Activated effector memory CD4-positive, alpha-beta T cell treated with Interleukin-2 at 50 U/mL for 16 hours (primary cell): ENCODE data around the gene AVP.
A peak's percentile ranks its signal among the peaks of the same experiment; 100 is the strongest.

Experiments
- DNase-seq: peaks from one replicate; pipeline ENCODE4 v3.0.0-alpha.2; 2020

The AVP gene

DNA sequence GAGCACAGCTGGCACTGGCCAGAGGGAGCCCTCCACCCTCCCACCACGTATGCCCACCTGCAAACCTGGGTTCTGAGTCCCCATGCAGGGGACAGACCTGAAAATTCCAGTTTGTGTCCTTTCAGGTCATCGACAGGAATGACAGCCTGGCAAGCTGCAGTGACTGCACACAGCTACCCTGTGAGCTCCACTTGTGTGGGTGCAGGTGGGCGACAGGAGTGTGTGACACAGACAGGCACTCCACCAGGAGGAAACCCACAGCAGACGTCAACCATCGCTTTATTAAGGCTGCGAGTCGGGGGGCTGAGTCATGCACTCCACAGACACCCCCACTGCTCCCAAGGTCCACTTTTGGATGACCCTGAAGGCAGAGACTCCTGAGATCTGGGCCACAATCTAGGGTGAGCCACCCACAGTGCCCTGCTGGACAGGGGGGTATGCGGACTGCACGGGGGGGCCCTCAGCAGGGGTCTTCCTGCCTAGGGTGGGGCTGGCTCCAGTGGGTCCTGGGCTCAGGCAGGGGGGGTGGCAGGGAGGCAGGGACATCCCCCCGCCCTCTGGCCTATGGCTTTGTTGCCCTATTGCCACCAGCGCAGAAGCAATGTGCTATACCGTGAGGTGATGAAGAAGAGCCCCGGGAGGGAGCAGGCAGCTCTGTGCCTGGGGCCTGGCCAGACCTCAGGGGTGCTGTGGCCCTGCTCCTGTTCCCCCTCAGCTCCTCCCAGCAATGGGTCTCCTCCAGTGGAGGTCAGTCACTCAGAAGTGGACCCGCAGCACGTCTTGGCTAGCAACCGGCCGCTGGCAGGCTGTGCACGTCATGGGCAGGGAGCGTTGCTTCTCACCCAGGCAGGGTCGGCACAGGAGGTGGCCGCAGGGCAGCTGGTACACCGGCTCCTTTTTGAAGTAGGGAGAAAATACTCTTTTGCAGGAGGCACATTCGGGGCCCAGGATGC, 25.1 kb upstream of the AVP start:
- DNase-seq, result no peak

DNA sequence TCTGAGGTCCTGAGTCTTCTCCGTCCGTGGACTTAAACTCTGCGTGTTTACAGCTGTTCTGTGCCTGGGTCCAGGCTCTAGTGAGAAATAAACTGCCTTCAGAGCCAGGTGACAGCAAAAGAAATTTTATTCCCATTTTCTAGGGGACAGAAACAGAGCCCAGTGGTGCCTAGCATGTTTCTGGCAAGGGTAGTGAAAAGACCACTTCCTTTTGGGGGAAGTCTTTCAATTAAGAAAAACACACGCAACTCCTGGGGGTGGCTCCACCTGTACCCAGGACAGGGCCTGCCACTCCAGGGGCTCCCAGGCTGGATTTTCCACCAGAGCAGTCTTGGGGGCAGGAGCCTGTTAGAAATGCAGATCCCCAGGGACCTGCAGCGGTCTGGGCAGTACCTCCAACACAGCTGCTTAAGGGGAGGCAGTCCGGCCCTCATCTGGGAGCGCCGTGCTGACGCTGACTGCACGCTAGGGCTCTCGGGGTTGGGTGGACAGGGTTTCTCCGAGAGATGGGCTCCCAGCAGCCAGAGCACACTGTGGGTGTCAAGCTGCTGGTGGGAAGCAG, 23.0 kb upstream of the AVP start:
- DNase-seq, result no peak

DNA sequence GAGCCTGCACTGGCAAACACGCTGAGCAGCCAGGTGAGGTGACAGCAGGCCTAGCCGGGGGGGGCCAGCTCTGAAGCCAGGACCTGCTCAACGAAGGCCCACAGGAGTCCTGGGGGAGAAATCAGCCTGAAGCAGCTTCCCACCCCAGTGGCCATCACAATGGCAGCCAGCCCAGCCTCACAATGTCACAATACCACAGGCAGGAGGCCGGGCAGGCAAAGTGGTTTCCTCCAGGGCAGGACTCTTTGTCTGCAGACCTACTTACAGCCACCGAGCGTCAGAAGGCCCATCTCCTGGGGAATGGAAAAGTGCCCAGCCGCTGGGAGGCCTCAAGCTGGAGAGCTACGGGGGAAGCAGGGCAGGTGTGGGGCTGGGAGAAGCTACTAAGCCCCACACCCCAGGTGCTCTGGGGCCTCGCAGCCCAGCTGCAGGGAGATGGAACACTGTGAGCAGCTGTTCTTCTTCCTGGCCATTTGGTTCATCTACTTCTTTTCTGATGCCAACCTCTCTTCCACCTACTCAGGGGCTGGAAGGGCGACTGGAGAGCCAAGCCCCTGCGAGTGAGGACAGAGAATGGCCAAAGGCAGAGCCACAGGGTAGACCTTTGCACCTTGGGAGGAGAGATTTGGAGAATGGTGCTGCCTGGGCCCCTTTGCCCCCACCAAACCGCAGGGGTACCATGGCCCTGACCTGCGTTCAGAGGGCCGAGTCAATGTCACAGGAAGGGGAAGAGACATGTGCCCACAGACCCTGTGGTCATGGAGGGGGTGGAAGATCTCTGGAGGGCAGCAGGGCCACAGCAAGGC, 22.3 kb upstream of the AVP start:
- DNase-seq, result no peak

DNA sequence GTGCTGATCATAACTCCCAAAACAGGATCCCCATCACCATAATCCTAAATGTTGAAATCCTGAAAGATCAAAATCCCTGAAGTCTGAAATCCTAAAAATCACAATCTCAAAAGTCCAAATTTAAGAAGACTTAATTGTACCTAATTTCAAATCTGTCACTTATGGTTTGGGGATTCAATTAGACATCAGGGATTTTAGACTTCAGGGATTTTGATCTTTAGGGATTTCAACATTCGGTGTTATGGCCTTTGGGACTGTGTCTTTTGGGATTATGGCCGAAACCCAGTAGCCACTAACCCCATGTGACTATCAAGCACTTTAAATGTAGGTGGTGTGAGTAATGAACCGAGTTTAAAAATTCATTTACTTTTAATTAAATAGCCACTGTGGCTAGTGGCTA, 21.7 kb upstream of the AVP start:
- DNase-seq, result no peak

DNA sequence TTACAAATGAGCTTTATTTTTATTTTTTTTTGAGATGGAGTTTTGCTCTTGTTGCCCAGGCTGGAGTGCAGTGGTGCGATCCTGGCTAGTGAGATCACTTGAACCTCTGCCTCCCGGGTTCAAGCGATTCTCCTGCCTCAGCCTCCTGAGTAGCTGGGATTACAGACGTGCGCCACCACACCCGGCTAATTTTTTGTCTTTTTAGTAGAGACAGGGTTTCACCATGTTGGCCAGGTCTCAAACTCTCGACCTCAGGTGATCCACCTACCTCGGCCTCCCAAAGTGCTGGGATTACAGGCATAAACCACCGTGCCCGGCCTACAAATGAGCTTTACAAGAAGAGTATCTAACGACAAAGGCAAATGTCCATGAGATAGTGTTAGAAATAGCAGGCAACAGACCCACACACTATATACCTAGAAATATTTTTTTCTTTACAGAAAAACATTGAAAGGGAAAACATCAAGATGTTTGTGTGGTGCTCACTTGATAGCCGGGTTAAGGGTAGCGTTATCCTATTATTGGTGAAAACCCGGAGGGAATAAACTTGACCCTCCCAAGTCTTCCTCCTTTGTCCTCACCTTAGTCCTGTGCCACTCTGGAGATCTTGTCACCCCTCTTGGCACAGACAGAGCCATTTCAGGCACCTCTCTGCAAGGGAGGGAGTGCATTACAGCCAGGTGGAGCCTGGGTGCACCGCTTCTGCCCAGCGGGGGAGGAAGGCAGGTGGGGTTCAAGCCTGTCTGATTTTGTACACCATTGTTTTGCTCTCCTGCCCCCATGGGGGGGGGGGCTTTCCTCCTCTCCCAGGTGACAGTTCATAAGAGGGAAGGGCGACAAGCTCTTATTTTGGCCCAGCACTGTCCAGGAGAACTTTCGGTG, 21.0 kb upstream of the AVP start:
- DNase-seq, result no peak

DNA sequence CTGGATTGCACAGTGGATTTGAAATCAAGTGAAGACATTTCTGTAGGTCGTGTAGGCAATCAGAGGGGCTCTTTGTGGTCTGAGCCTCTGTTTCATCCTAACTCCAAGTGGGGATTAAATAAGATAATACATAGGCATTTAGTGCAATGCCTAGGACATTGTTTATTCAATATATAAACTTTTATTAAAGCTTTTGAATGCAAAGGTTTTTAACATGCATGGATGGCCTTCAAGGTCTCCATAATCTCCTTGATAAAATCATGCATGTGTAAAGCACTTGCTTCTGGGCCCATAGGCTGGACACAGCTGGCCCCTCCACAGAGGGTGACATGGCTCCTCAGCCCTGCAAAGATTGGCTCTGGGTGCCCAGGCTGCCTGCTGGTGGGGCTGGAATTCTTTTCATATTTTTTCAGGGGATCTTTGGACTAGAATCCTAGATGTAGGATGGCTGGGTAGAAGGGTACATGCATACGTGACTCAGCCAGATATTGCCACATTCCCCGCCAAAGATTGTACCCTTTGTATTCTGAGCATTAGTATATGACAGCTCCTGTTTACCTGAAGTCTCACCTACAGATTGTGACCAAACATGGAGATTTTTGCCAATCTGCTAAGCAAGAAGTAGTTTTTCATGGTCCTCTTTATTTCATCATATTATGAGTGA, 19.0 kb upstream of the AVP start:
- DNase-seq, result no peak

DNA sequence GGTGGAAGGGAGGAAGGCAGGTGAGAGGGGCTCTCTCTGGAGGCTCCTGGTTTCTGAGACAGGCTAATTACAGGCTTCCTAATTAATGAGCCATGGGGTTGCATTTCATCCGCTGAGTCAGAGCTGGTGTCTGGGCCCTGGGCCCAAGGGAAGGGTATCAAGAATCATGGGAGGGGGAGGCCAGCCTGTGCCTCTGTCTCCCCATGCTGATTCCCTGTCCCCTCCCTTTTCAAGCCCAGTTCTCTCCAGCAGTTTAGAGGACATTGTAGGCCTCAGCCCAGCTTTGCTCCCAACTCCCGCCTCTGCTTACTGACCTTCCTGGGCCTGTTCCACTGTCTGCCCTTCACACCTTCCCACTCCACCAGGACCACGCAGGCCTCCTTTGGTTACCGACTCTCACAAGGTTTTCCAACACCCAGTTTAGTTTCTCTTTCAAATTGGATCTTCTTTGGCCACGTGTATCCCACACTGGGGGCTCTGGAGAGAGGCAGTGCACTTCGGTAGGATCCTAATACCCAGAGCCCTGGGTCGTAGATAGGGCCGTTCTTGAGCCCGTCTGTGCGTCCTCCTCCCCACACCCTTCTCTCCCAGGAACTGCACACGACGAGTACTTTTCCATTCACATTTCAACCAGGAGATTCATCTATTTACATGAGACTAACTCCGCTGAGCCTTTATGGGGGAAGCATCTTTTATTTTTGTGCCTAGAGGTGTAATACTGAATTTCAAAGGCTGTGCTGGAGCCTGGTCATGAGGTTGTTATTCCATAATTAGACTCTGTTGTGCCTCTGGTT, 18.2 kb upstream of the AVP start:
- no peak for DNase-seq

DNA sequence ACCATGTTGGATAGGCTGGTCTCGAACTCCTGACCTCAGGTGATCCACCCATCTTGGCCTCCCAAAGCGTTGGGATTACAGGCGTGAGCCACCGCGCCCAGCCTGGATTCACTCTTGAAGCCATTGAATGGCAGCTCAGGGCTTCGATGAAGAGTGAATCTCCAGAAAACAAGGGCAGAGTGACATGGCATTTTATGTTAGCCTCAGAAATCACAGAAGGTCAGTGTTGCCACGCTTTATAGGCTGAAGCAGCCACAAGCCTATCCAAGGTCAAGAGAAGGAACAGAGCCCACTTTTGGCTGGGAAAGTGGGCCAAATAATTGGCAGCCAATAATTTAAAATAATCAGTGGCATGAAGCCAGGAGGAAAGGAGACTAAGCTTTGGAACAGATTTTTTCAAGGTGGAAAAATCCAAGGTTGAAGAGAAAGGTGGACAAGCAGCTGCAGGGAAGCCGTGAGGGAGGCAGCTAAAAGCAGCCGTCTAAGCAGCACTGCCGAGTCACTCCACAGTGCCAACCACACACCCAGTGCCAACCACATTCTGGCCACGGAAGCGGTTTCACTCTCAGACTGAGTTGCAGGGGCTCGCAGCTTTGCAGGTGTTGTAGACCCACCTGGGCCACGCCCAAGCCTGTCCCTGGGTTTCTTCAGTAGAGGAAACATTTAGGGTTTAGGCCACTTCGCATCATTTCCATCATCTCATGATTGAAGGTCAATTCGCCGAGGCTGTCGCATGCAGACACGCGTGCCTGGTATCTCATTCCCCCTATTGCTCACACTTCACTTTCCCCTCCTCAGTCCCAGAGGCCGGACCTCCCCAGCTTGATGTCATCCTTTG, 17.4 kb upstream of the AVP start:
- peak; percentile 33 for DNase-seq

DNA sequence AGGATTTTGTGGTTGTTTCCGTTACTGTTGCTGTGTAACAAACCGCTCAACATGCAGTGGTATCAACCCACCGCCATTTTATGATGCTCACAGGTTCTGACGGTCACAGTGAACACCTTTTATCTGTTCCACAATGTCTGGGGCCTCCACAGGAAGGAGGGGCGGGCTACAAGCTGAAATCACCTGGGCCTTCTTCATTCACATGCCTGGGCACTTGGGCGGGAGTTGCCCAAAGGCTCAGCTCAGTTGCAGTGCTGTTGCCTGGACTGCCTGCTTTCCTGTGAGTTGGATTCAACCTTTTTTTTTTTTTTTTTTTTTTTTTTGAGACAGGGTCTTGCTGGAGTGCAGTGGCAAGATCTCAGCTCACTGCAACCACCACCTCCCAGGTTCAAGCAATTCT, 16.7 kb upstream of the AVP start:
- no peak for DNase-seq

DNA sequence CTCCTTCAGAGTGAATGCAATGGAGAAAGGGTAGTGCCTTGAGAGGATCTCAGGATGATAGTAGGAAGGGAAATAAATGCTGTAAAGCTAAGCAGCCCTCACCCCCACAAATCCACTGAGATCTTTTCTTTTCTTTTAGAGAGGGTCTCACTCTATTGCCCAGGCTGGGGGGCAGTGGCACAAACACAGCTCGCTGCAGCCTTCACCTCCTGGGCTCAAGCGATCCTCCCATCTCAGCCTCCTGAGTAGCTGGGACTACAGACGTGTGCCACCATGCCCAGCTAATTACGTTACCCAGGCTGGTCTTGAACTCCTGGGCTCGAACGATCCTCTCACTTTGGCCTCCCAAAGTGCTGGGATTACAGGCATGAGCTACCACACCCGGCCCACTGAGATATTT, 16.0 kb upstream of the AVP start:
- DNase-seq, result no peak

DNA sequence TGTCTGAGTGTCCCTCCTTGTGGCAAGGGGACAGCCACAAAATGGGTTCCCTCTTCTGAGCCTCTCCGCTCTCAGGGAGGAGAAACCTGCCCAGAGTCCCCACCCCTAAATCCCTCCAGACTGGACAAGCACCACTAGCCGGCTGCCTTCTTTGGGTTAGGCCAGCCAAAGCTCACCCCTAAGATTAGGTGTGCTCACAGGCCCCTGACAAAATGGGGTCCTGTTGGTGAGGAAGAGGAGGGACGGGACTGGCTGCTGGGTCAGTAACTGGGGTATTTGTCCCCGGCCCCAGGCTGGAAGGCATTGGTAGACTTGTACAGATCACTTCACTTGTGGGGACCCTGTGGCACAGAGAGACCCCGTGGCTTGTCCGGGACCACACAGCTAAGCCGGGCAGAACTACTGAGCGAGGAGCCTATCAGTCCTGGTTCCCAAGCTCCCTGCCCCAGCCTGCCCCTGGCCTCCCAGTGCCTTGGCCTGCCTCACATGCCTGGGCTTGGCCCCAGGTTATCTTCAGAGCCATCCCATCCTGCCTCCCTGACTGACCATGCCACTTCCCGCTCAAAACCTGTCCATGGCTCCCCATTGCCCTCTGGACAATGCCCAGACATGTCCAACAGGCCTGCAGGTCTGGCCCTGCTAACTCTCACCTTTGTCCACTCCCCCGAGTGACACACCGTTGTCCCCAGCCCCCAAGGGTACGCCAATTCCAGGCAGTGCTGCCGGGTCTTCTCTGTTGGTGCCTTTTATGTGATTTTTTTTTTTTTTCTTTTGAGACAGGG, 10.5 kb upstream of the AVP start:
- DNase-seq, result no peak

DNA sequence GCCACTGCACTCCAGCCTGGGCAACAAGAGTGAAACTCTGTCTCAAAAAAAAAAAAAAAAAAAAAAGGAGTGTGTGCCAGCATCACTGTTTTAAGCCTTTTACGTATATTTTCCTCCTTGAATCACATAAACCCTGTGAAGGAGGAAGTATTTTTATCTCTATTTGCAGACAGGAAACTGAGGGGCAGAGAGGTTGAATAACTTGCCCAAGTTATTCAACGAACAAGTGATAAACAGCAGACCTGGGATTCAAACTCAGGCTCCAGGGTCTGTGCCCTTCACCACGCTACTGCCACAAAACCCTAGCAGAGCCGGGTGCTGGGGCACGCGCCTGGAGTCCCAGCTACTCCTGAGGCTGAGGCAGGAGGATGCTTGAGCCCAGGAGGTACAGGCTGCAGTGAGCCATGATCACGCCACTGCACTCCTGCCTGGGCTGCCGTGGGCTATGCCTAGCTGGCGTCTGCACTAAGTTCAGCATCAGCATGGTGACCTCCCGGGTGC, 9.4 kb upstream of the AVP start:
- no peak for DNase-seq

DNA sequence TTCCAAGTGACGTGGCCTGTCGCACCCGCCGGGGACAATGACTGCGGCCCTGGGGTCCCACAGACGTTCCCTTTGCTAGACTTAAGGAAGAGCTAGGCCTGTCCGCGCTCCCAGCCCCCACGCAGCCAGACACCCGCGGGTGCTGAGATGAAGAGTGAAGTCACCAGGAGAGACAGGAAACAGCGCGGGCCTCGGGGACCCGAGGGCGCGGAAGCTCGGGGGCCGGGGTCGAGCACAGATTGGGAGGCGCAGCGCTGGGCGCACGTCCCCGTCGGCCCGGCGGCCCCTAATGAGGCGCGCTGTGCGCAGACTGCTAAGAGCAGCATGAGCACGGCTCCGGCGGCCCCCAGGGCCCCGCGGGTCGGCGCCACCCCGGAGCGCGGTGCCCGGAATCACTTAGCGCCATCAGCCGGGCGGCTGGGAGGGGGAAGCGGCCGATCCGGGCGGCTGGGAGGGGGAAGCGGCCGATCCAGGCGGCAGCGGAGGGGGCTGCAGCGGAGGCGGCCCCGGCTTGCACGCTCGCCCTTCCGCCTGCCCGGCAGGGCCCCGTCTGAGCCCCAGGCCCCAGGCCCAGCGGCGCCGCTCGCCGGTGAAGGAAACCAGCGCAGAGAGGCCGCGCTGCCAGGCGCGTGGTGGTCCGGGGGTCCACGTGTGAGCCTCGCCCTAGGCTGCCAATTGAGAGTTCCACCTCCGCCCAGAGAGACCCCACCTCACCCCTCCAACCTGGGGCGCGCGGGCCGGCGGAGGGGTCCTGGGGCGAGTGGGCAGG, 8.3 kb upstream of the AVP start:
- DNase-seq, result peak; percentile 17

DNA sequence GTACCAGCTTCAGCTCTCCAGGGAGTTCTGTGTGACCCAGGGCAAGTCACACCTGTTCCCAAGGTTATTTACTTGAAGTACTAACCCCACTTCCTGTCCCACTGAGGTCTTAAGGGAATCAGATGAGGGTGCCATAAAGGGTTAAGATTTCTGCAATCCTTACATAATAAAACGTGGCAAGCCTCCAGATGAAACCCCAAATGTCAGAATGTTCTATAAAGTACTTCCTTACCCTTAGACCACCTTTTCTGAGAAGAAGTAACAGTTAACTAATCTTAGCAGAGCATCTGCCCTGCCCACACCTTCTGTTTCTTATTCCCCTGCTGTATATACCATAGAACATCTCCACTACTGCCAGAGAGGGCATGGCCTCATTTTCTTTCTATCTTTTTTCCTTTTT, 6.0 kb upstream of the AVP start:
- no peak for DNase-seq

DNA sequence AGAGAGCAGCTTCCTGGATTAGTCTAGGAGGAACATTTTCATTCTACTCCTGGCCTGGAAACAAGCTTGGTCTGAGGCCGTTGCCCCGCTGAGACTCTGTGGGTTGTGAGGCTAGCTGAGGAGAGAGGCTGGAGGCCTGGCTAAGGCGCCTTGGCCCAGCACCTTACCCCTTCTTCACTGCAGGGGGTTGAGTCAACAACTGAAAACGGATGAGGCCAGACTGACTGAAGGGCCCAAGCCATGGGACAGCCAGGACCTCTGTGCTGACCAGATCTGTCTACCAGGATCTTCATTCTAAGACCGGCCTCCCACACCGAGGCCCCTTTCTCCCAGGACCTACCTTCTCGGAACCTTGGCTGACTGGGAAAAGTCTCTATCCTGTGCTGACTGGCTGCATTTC, 3.5 kb upstream of the AVP start:
- DNase-seq, result no peak

DNA sequence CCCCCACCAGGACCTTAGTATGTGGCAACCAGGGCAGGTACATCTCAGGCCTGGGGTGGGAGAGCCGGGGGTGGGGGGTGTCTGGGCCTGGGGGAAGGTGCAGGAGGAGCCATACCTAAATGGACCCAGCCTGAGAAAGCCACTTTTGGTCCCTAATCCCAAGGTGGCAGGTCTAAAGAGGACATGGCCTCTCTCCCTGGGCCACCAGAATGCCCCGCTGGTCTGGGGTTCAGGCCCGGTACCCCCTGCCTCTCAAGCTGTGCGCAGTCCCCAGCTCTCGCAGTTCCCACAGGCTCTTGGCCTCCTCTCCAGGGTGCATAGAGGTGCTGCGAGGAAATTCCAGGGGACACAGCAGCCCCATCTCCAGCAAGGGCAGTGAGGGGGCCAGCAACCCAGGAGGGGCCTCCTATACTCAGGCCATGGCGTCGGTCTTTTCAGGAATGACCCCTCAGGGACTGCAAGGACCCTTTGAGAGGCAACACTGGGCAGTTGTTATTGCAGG, 1.1 kb upstream of the AVP start:
- DNase-seq, result no peak

DNA sequence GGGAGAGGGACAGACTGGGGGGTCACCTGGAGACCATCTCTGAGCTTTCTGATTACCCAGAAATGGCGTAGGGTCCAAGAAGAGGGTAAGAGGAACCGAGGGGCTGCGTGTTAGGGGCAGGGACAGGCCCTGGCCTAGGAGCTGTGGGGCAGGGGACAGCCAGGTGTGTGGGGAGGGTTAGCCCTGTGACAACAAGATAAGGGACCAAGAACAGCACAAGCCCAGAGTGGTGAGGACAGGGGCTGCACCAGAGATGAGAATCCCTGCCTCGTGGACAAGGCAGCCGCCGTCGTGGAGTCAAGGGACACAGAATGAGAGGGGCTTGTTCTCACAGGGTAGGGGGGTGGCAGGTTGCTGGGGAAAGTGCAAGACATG, 449 bp upstream of the AVP start:
- no peak for DNase-seq
